OCI-LY3 (cell line): Measurements from ENCODE around the gene CCNI.

Experiments
- CTCF ChIP-seq: fragments of 200-600, 300-600 bp; sonication (generic); IDR thresholded peaks from 2 replicates; pipeline ENCODE4 v1.5.1; 2014; ENCODE audit warnings: antibody characterized with exemption, low read length, low read depth
- EZH2phosphoT487 ChIP-seq: fragments of 200-600 bp; shearing (Covaris generic); IDR thresholded peaks from 2 replicates; pipeline ENCODE4 v1.6.1; 2018; ENCODE audit warnings: antibody characterized with exemption, mixed run types, low read depth

- TF ChIP-seq CTCF (peak; percentile 64), EZH2phosphoT487 (no peak)
Measured at GRCh38 chr4:77120886-77121508, 45.2 kb upstream of the CCNI start.
